Effector CD8-positive, alpha-beta T cell (primary cell): ENCODE results near the gene EVI5.
"Not testable (repeated sequence)": the region's sequence is repeated elsewhere in the genome, so short reads cannot be mapped to it uniquely, and the experiment has no call there.

ENCODE experiments used
- DNase-seq: peaks from one replicate; lab custom pipeline; 2025; lab: John Stamatoyannopoulos, UW

EVI5 gene

DNA sequence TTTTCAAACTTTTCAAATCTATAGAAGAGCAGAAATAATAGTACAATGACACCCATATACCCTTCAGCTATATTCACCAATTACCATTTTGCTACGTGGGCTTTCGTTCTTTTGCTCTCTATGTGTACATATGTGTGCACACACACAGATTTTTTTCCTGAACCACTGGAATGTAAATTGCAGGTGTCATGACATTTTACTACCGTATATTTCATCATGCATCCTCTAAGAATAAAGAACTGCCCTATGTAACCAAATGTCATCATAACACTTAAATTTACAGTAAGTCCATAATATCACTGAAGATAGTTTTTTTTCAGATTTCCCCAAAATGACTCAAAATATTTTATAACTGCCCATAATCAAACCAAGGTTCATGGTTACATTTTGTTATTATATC is 209.8 kb downstream of the EVI5 start:
- DNase-seq = no peak

DNA sequence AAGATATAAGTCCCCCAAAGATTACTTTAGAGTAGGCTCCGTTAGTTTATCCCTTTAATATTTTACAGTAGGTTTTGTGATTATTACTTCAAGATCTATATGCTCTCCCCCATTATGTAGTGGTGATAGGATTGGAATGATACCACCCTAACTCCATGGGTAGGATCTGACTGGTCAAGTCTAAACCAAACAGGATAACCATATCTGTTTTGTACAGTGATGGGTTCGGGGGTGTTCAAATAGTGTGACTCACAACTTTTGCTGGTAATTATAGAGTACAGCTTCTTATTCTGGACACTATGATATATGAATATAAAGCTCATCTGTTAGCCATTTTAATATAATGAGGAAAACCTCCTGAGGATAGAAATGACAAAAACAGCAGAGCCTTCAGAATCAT is 212.4 kb downstream of the EVI5 start:
- DNase-seq = no peak

DNA sequence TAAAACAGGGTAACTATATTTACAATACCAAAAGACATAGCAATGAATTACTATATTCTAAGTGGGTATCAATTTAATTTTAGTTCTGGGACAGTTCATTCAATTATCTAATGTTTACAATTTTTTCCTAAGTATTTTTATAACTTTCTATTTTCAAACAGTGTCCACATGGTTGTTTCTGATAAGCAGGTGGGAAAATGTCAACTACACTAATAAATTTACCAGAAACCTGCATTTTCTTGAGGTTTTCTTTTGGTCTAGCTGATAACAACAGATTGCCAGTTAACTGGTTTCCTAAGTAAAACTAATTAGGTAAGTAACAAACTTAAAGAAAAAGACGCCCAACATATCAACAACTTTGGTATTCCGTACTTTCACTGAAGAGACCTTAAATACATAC is 213.3 kb downstream of the EVI5 start:
- no peak for DNase-seq

DNA sequence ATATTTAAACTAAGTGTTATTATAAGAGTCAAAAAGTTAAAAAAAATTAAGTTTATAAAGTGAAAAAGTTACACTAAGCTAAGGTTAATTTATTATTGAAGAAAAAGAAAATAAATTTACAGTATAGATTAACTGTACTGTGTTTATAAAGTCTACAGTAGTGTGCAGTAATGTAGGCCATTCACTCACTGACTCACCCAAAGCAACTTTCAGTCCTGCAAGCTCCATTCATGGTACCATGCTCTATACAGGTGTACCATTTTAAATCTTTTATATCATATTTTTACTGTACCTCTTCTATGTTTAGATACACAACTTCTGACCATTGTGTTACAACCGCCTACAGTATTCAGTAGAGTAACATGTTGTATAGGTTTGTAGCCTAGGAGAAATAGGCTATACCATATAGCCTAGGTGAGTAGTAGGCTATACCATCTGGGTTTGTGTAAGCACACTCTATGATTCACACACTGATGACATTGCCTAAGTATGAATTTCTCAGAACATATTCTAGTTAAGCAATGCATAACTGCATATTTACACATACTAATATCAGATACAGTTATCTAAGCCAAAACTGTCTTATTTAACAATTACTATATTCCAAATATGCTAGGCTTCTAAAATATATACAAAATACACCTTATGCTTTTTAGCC is 217.6 kb downstream of the EVI5 start:
- no peak for DNase-seq

DNA sequence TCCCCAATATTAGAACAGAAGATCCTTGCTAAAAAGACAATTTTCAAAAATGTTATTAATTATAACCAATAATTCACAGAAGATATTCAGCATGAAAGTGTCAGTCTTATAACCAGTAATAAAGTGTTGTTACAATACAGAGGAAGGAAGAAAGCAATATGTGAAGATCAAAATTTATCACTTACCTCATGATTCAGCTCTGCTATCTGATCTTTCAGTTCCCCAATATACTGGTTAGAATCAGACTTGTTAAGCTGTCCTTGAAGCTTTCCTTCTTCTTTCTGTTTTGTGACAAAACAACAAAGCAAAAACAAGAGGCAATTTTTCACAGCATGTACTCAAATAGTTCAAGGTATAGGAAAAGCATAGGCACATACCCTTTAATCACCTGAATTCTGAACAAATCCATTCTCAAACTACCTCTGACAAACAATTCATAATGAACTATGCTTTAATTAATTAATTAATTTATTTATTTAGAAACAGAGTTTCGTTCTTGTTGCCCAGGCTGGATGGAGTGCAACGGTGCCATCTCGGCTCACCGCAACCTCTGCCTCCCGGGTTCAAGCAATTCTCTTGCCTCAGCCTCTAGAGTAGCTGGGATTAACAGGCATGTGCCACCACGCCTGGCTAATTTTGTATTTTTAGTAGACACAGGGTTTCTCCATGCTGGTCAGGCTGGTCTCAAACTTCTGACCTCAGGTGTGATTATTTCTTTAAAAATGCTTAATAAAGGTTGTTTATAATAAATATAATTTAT is 221.3 kb downstream of the EVI5 start:
- no peak for DNase-seq

DNA sequence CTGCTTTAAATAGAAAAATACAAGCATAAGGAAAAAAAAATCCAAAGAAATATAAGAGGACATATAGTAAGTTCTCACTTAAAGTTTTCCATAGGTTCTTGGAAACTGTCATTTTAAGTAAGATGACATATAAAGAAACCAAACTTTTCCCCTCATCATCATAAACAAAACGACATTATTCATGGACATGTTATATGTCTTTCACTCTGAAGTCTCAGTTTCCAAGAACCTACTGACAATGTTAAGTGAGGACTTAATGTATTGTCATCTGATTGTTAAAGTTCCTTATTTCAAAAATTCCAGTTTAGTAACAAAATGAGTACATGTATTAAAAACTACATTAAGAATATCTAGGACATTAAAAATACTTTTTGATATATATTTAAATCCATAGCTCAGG is 228.6 kb downstream of the EVI5 start:
- no peak for DNase-seq

DNA sequence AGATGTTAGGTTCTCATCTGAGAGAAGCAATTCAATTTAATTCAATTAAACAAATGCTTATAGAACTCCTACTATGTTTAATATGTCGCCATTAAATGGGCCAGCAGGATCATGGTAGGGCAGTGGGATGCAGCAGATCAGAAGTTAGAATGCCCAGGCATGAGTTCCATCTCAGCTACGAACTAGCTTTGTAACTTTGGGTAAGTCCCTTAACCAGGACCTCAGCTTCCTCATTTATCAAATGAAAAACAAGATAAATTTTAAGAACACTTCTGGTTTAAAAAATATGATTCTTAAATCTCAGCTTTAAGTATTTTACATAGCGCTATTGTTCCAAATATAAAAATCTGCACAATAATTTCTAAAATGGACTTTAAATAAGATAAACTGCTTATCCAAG is 230.7 kb downstream of the EVI5 start:
- no peak for DNase-seq

DNA sequence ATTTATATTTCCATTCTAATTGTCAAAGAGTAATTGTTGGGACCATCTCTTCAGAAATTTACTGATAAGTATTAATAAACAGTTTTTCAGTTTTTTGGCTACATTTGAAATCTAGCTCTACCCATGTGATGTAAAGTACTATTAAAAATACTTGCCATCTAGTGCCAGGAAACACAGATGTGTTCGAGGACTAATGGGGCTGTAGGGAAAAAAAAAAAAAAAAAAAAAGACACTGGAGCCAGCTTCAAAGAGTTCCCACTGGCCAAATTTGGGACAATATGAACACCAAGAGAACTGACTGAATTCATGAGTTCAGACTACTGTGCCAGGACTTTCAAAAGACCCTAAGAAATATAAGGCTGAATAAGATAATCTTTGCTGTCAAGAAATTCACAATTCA is 233.0 kb downstream of the EVI5 start:
- no peak for DNase-seq

DNA sequence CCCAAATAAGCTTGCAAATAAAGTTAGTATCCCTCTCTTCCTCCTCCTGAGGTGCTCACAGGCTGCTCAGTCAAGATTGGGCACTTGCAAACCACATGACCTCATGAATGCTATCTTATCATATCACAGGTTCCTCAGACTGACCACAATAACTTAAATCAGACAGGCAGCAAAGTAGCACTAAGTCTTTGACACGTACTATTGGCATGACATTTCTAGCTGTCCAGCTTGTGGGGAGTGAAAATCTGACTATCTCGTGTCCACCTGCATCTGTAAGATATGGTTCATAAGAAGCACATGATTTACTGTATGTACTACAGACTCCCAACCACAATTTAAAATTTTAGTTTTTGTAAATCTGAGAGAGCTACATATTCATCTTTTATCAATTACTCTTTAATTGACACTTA is 240.1 kb downstream of the EVI5 start:
- DNase-seq = no peak

DNA sequence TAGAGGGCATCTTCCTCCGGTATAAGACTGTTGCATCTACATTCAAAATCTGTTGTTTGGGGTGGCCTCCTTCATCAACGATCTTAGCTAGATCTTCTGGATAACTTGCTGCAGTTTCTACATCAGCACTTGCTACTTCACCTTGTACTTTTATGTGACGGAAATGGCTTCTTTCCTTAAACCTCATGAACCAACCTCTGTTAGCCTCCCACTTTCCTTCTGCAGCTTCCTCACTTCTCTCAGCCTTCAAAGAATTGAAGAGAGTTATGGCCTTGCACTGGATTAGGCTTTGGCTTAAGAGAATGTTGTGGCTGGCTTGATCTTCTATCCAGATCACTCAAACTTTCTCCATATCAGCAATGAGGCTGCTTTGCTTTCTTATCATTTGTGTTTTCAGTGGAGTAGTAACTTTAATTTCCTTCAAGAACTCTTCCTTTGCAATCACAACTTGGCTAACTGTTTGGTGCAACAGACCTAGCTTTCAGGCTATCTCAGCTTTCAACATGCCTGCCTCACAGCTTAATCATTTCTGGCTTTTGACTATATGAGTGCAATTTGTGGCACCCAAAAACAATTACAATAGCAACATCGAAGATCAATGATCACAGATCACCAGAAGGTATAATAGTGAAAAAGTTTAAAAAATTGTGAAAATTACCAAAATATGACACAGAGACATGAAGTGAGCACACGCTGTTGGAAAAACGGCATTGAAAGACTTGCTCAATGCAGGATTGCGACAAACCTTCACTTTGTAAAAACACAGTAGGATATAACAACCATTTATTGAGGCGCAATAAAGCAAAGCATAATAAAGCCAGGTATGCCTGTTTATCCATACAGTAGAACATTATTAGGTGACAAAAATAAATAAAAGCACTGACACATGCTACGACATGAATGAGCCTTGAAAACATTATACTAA is 241.5 kb downstream of the EVI5 start:
- DNase-seq = no peak

DNA sequence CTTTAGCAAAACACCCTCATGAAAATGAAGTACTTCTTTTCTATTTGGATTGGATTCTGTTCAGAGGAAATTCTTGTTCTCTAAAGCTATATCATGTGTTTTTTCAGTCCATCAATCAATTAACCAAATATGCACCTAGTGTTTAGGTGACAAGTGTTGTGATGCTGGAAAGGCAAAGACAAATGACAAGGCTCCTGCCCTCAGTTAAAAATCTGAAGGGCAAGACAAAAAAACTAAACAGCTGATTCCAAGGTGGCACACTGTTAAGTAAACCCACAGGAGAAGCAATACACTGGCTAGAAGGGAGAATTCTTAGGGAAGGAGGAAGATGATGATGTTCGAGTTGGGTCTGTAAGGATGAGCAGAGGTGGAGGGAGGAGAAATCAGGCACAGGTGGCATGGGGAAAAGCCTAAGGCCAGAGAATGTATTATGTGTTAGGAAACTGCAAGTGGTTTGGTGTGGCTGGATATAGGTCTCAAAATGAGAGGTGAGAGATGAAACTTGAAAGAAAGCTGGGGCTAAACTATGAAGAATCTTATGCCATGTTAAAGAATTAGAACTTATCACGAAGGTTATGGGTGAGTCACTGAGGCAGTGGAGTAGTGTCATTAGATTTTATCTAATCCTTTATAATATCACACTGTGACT is 246.4 kb downstream of the EVI5 start:
- no peak for DNase-seq

DNA sequence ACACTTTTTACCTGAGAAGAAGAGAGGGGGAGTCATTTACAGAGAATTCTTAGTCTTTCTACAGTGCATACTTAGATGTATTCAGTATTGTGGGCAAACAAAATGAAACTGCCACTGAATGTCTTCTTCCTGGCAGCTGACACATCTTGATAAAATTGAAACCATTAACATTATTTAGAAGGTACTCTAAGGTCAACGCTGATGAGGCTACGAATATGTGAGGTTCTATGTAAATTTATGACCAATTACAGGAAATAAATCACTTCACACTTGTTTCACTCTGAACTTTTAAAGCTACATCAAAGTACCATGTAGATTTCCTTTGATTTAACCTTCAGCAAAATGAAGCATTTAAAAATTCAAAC is 246.9 kb downstream of the EVI5 start:
- no peak for DNase-seq

DNA sequence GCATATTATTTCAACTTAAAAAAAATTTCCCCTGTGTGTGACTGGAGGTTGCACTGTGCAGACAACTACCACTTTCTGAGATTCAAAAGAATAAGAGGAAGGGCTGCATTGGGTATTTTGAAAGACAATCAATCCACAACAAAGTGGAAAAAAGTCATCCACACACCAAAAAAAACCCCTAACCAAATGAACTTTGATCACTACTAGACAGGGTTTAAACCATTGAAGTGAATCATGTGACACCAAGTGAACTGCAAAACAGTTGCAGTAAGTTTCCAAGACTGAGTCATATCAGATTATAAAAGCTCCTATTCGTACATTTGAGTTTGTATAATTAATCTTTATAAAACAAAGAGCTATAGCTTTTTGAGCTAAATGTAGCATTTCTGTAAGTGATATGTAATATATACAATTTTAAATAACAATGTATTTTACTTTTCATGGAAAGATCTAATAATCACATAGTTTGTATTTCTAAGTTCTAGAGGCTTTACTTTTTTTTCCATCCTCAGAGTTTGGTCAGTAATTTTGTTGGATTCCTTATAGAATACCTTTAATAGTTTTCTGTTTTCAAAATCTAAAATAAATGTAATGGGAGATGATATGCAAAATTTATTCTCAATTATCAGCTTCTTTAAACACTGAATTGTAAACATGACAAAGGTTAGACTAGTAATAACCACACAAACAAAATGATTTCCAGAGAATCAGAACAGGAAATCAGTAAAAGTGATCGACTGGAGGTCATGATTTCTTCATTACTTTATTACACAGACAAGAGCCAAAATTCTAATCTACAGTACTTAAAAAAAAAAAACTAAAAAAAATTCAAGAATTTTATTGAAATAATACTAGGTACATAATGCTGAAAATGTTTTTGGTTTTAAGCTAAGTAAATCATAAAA is 247.7 kb downstream of the EVI5 start:
- no peak for DNase-seq

DNA sequence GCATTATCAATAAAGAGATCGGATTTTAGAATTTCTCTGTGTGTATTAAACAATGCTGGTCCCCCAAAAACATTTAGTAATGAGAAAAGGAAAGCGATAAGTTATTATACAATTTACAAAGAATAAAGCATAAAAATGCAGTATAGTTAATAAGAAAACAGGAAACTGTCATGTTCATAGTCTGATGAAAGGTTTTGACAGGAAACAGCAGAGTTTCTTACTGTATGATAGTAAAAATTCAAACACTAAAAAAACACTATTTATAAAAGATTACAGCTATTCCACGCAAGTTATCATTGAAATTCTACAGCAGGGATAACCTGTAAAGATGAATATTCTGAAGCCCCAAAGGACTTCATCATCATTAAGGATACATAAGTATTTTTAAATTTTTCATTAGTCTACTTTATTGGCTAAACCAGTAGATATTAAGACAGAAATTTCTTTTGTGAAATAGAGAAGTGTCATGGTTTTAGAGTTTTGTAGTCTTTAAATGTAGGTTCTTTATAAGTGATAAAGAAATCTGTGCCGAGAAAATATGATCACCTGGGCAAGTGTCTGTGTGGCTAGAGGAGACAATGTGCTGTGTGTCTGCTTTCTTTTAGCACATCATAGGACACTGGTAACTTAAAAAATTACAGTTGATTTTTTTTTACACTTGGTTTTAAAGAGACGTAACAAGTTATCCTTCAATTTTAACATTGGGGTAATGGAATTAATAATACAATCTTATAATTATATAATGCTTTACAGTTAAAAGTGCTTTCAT is 248.5 kb downstream of the EVI5 start:
- no peak for DNase-seq

DNA sequence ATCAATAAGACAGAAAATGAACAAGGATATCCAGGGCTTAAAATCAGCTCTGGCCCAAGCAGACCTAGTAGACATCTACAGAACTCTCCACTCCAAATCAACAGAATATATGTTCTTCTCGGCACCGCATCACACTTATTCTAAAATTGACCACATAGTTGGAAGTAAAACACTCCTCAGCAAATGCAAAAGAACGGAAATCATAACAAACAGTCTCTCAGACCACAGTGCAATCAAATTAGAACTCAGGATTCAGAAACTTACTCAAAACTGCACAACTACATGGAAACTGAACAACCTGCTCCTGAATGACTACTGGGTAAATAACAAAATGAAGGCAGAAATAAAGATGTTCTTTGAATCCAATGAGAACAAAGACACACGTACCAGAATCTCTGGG is 252.5 kb downstream of the EVI5 start:
- not testable (repeated sequence) for DNase-seq

DNA sequence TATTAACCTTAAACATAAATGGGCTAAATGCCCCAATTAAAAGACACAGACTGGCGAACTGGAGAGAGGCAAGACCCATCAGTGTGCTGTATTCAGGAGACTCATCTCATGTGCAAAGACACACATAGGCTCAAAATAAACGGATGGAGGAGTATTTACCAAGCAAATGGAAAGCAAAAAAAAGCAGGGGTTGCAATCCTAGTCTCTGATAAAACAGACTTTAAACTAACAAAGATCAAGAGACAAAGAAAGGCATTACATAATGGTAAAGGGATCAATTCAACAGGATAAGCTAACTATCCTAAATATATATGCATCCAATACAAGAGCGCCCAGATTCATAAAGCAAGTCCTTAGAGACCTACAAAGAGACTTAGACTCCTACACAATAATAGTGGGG is 253.0 kb downstream of the EVI5 start:
- not testable (repeated sequence) for DNase-seq

DNA sequence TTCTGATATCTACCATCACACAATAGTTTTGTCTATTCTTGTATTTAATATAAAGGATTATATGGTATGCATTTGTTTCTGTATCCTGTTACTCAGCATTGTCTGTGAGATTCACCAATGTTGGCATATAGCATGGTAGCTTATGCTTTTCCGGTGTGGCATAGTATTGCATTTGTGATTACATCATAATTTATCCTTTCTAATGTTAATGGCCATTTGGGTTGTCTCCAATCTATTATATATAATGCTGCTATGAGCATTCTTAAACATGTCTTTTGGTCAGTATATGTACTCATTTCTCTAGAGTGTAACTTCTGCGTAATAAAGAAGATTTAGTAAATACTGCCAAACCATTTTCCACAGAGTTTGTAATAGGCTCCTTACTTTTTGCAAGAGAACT is 257.2 kb downstream of the EVI5 start:
- no peak for DNase-seq

DNA sequence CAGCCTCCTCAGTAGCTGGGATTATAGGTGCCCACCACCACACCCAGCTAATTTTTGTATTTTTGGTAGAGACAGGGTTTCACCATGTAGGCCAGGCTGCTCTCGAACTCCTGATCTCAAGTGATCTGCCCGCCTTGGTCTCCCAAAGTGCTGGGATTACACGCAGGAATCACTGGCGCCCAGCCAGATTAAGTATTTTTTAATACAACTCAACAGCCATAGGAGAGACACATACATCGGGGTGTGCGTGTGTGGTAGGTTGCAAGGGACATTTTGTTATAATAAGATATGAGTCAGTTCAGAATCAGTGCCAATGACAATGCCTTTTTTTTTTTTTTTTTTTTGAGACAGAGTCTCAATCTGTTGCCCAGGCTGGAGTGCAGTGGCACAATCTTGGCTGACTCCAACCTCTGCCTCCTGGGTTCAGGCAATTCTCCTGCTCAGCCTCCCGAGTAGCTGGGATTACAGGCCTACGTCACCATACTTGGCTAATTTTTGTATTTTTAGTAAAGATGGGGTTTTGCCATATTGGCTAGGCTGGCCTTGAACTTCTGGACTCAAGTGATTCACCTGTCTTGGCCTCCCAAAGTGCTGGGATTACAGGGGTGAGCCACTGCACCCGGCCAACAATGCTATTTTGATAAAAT is 259.8 kb downstream of the EVI5 start:
- DNase-seq = not testable (repeated sequence)

DNA sequence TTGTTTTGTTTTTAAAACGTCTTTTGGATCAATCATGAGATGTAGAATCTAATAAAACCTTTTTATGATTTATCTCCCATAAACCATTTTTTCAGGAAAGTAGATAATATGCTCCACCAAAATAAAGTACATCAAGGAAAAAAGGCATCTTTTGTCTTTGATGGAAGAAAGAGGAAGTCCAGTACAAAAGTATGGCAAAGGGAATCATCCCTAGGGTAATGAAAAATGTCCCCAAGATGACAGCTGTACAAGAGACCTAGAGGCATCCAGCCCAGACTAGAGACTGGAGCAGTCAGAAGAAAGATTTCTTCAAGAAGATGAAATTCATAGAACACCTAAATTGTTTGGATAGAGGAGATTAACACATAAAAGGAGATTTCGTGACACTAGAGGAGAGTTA is 265.9 kb downstream of the EVI5 start:
- no peak for DNase-seq

DNA sequence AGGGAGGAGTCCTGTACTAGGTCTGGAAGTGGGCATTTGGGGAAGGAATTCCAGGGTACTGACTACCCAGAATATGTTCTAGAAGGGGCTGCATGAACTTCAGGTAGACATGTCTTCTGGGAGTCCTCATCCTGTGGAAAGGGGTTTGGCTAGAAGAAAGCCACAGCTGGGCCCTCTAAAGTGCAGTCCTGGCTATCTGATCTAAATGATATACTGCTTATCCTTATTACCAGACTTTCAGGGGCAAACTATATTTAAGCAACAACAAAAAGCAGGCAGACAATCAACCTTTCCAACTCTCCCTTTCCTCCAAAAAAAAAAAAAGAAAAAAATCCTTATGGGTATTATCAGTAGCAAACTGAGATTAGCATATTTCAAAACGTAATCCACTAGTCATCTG is 268.3 kb downstream of the EVI5 start:
- no peak for DNase-seq
